AG09319 (cell line): ENCODE data around the gene C1QTNF8.

Source experiments
- DNase-seq: peaks from one replicate; pipeline ENCODE4 v3.0.0-alpha.2; 2010; ENCODE audit warnings: low read depth; ENCODE audit errors: extremely low read depth
- TF ChIP-seq, protein P1 (sequence below): IDR thresholded peaks from 2 replicates; pipeline ENCODE4 v1.5.1; 2011; ENCODE audit warnings: low read depth, mild to moderate bottlenecking, inconsistent platforms, low read length, moderate library complexity

Gene C1QTNF8

DNA sequence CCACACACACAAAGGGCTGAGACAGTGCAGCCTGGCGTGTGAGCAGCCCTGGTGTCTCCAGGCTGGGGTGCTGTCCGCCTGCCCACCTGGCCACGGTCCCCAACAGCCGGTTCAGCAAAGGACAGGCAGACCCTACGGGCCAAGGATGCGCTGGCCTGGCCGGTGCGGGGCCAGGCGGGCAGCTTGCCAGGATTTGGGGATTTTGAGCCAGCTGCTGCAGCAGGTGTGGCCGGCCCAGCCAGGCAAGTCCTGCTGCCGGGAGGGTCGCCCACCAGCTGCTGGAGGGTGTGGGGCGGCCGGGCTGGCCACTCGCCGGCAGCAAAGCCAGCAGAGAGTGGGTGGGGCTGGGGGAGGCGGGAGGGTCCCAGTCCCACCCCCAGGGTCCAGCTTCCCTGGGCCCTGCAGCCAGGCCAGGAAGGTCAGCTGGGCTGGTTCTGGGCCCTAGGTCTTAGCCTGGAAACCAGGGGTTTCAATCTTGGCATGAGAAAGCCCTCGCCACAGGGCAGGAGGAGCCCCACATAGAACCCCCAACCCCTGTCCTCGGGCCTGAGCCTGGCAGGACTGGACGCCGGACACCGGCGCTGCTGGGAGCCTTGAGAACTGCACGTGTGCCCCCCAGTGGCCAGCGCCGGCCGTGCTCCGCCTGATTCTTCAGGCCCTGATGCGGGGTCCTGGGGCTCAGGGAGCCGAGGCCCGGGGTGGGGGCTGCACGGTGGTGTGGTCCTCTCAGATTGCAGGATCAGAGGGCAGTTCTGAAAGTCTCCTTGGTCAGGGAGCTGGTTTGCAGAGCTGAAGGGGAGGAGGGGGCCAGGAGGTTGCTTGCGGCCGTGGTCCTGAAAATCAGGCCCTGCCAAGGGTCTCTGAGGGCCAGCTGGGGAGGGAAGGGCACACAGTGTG is 41.1 kb downstream of the C1QTNF8 start:
- no peak for DNase-seq
- TF ChIP-seq, protein P1, sequence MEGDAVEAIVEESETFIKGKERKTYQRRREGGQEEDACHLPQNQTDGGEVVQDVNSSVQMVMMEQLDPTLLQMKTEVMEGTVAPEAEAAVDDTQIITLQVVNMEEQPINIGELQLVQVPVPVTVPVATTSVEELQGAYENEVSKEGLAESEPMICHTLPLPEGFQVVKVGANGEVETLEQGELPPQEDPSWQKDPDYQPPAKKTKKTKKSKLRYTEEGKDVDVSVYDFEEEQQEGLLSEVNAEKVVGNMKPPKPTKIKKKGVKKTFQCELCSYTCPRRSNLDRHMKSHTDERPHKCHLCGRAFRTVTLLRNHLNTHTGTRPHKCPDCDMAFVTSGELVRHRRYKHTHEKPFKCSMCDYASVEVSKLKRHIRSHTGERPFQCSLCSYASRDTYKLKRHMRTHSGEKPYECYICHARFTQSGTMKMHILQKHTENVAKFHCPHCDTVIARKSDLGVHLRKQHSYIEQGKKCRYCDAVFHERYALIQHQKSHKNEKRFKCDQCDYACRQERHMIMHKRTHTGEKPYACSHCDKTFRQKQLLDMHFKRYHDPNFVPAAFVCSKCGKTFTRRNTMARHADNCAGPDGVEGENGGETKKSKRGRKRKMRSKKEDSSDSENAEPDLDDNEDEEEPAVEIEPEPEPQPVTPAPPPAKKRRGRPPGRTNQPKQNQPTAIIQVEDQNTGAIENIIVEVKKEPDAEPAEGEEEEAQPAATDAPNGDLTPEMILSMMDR = peak; percentile 80

DNA sequence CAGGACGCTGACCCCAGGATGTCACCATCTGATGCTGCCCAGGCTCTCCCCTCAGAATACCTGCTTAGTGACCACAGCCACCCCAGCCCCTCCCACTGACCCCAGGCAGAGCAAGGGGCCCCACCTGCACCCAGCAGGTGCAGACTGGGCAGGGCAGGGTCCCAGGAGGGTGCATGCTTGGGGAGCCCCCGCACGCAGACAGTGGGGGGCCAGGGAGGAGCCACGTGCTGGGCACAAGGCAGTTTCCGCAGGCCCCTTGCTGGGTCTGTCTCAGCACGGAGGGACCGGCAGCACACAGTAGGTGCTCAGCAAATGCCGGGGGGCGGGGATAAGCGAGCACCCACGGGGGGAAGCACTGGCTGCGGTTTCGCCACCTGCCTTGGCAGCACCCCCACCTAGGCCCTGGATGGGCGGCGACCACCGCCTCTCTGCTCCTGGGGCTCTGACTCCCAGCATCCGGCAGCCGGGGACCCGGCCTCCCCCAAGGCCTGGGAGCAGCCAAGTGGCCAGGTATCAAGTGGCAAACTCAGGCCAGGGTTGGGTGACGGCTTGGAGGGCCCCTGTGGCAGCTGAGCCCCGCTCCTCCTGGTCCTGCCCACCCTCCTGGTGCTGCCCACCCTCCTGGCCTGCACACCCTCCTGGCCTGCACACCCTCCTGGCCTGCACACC is 42.2 kb downstream of the C1QTNF8 start:
- TF ChIP-seq, protein P1 = no peak
- DNase-seq = no peak

DNA sequence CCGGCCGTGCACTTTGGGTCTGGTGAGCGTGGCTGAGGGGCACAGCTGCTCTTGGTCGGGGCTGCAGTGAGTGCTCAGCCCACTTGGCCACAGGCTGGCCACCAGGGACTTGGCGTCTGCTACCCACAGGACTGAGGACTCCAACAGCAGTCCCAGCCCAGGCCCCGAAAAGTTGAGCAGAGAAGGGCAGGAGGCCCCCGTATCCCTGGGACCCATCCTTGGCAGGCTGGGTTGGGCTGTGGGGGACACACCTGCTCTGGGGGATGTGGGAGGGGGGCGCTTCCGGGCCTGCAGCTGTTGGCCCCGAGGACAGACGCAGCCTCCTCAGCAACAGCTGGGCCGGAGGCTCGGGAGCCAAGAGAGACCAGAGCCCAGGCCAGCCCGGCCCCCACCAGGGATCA is 42.9 kb downstream of the C1QTNF8 start:
- TF ChIP-seq, protein P1 = no peak
- no peak for DNase-seq

DNA sequence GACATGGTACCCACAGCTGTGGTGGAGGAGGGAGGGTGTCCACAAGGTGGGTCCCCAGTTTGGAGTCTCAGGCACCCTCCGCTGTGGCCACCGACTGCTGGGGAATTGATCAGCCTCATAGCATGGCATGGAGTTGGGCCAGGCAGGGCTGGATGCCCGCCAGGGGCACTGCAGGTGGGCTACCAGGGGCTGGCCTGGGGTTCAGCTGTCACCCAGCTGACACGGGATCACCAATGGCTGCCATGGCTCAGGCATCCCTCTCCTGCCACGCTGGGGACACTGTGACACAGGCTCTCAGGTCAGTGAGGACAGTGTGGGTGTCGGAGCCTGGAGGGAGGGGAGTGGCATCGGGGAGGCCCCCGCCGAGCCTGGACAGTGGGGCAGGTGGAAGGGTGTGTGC is 43.3 kb downstream of the C1QTNF8 start:
- no peak for DNase-seq
- TF ChIP-seq, protein P1 = no peak

DNA sequence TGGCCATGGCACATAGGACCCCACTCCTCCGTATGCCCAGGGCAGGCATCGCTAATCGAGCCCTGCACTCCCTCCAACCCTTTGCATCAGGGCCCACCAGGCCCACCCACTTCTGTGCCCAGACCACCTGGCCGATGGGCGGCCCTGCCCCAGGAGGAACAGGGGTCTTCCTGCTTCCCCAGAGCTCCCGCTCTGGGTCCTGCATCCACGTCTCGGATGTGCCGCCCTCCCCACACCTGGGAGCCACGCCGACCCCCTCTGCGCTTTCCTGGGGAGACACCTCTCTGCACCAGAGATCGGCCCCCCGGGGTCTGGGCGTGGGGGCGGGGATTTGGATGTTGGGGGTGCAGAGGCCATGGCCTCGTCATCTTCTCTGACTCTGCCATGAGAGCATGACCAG is 44.6 kb downstream of the C1QTNF8 start:
- DNase-seq = no peak
- TF ChIP-seq, protein P1 = no peak

DNA sequence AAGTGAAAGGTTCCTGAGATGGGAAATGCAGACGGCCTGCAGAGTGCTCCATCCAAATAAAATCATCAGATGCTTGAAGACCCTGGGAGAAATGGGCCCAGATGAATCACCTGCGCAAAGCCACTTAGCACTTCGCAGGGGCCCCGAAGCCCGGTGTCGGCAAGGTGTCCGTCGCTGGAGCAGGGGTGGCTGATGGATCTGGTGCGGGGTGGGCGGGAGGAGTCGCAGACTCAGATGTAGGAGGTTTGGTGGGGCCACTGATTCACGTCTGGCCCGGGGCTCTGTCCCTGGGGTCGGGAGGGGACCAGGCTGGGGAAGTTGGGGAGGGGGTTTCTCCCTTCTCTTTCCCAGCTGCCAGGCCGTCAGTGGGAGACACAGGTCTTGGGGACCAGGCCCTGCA is 45.1 kb downstream of the C1QTNF8 start:
- DNase-seq = no peak
- TF ChIP-seq, protein P1 = no peak

DNA sequence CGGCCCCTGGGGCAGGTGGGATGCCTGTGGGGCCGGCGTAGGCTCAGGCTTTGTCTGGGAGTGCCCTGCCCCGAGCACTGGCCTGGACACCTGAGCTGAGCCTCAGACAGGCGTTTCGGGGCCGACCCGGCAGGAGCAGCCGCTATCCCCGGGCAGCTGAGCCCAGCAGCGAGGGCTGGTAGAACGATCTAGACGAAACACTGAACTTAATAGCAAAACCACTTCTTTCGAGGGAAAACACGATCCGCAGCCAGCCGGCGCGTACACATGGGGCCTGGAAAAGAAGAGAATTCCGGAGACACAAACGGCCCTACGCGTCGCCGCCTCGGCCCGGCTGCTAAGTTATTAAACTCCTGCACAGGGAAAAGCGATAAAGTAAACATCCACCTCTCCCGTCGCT is 45.5 kb downstream of the C1QTNF8 start:
- no peak for DNase-seq
- TF ChIP-seq, protein P1 = no peak
